OCI-LY1 (cell line): ENCODE results near the gene AKAP13.

Experiments used
- H2AFZ ChIP-seq: fragments of 200-600 bp; sonication (generic), shearing (Covaris generic); 2 replicates; pipeline ENCODE4 v1.6.0; 2014; ENCODE audit warnings: antibody characterized with exemption, mild to moderate bottlenecking, low read length
- H3F3A ChIP-seq: fragments of 200-600 bp; sonication (generic), shearing (Covaris generic); 2 replicates; pipeline ENCODE4 v1.6.0; 2014; ENCODE audit warnings: mild to moderate bottlenecking, antibody characterized with exemption, low read length, moderate library complexity; ENCODE audit not compliant: insufficient read depth
- H3K27ac ChIP-seq: fragments of 200-600 bp; sonication (generic); 2 replicates; pipeline ENCODE4 v1.5.1; 2014; ENCODE audit warnings: low read length, mixed run types, mild to moderate bottlenecking, low read depth; ENCODE audit not compliant: poor library complexity, severe bottlenecking
- H3K27me3 ChIP-seq: fragments of 200-600 bp; sonication (generic); 2 replicates; pipeline ENCODE4 v1.6.0; 2014; ENCODE audit warnings: antibody characterized with exemption, mild to moderate bottlenecking, low read length, moderate library complexity; ENCODE audit not compliant: insufficient read depth
- H3K36me3 ChIP-seq: fragments of 200-600 bp; sonication (generic); 2 replicates; pipeline ENCODE4 v1.6.1; 2014; ENCODE audit warnings: mild to moderate bottlenecking, antibody characterized with exemption, low read length, moderate library complexity, mixed read lengths; ENCODE audit not compliant: insufficient read depth
- H3K4me1 ChIP-seq: fragments of 200-600 bp; sonication (generic); 2 replicates; pipeline ENCODE4 v1.5.1; 2014; ENCODE audit warnings: mild to moderate bottlenecking, low read length, moderate library complexity; ENCODE audit not compliant: insufficient read depth, severe bottlenecking
- H3K4me2 ChIP-seq: fragments of 200-600 bp; sonication (generic), shearing (Covaris generic); 2 replicates; pipeline ENCODE4 v1.6.1; 2014; ENCODE audit warnings: low read length
- H3K4me3 ChIP-seq: fragments of 200-600 bp; sonication (generic); 2 replicates; pipeline ENCODE4 v1.5.1; 2014; ENCODE audit warnings: low read length, low read depth, mild to moderate bottlenecking, mixed read lengths; ENCODE audit not compliant: poor library complexity, severe bottlenecking
- H3K79me2 ChIP-seq: fragments of 200-600 bp; shearing (Covaris generic); 2 replicates; pipeline ENCODE4 v1.6.1; 2016; ENCODE audit warnings: mixed run types, low read length, mixed read lengths; ENCODE audit not compliant: insufficient read depth
- H3K9ac ChIP-seq: fragments of 200-600 bp; sonication (generic), shearing (Covaris generic); 2 replicates; pipeline ENCODE4 v1.6.1; 2014; ENCODE audit warnings: mild to moderate bottlenecking, low read length, mixed read lengths
- H3K9me2 ChIP-seq: fragments of 200-600 bp; sonication (generic), shearing (Covaris generic); 2 replicates; pipeline ENCODE4 v1.6.1; 2014; ENCODE audit warnings: low read depth, mild to moderate bottlenecking, low read length, mixed read lengths
- H3K9me3 ChIP-seq: fragments of 200-600 bp; shearing (Covaris generic); 2 replicates; pipeline ENCODE4 v1.6.1; 2014; ENCODE audit warnings: low read length, mixed read lengths
- H4K20me1 ChIP-seq: fragments of 200-600 bp; sonication (generic), shearing (Covaris generic); 2 replicates; pipeline ENCODE4 v1.6.0; 2016; ENCODE audit warnings: mild to moderate bottlenecking, low read length; ENCODE audit not compliant: insufficient read depth
- CTCF ChIP-seq: fragments of 200-600 bp; sonication (generic), shearing (Covaris generic); IDR thresholded peaks from 2 replicates; pipeline ENCODE4 v1.5.1; 2017; ENCODE audit warnings: mild to moderate bottlenecking, antibody characterized with exemption, low read length, moderate library complexity, mixed read lengths
- EZH2 ChIP-seq: fragments of 200-600 bp; sonication (generic), shearing (Covaris generic); IDR thresholded peaks from 2 replicates; pipeline ENCODE4 v1.8.0; 2017; ENCODE audit warnings: borderline replicate concordance, mixed run types, mild to moderate bottlenecking, antibody characterized with exemption, low read length, moderate library complexity, mixed read lengths

Gene AKAP13

GRCh38 chr15:85496151-85496550, 115.7 kb downstream of the AKAP13 start:
- no peaks in the 10 kb centered on the region for H3K27me3 ChIP-seq
- H2AFZ ChIP-seq: no peak overlapping the region
- no peak overlapping the region; the same call in 1 of the 2 replicates for H3K9ac ChIP-seq
- H3K27ac ChIP-seq: peak overlapping the region; percentile 59
- no peaks in the 10 kb centered on the region for H3K9me3 ChIP-seq
- no peaks in the 10 kb centered on the region for H4K20me1 ChIP-seq
- H3F3A ChIP-seq: no peaks in the 10 kb centered on the region
- peaks cover 90% of the 10 kb centered on the region for H3K4me1 ChIP-seq
- TF ChIP-seq EZH2 (no peak), CTCF (no peak)
- H3K9me2 ChIP-seq: no peaks in the 10 kb centered on the region
- no peaks in the 10 kb centered on the region for H3K36me3 ChIP-seq
- no peak overlapping the region for H3K4me3 ChIP-seq
- H3K4me2 ChIP-seq: peak overlapping the region; percentile 34; the same call in 1 of the 2 replicates
- H3K79me2 ChIP-seq: 0 out of 2 replicates have a peak, but pooled peaks cover 6% of the 10 kb centered on the region

DNA sequence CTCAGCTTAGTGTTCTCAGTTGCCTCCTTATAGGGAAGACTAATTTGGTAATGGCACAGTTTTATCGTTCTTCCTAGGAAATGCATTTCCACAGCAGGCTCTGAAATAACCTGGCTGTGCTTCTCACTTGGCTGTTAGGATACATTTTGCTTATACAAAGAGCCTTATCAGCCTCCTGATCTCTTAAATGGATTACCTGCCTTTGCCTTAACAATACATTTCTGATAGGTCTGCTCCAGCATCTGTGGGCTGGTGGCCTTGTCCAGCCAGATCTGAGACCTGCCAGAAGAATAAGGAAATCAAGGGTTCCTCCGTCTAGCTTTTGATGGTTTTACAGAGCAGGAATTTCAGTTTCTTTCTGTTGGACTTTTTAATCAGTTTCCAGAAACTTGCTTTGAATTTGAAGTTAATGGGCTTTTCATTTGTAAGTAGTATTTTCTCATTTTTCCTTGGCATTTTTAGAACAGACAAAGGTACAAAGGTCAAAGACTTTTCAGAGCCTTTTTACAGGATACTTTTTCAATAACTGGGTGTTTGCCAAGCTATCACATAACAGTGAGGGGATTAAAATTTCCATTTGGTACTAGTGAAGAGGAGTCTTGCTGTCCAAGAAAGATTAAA, 116.3 kb downstream of the AKAP13 start:
- Histone ChIP-seq H3K9ac (no peak overlapping the region), H3K9me3 (no peaks in the 10 kb centered on the region), H4K20me1 (no peaks in the 10 kb centered on the region), H3K79me2 (0 out of 2 replicates have a peak, but pooled peaks cover 6% of the 10 kb centered on the region), H3F3A (no peaks in the 10 kb centered on the region), H3K4me1 (peaks cover 93% of the 10 kb centered on the region), H3K27me3 (no peaks in the 10 kb centered on the region), H2AFZ (no peak overlapping the region), H3K4me2 (peak overlapping the region; percentile 34; the same call in 1 of the 2 replicates), H3K4me3 (no peak overlapping the region), H3K9me2 (no peaks in the 10 kb centered on the region), H3K36me3 (no peaks in the 10 kb centered on the region), H3K27ac (no peak overlapping the region)
- no peak for TF ChIP-seq EZH2
- no peak for TF ChIP-seq CTCF

- Histone ChIP-seq H2AFZ (no peak overlapping the region), H3K36me3 (no peaks in the 10 kb centered on the region), H3F3A (no peaks in the 10 kb centered on the region), H3K9me2 (no peaks in the 10 kb centered on the region), H4K20me1 (no peaks in the 10 kb centered on the region), H3K79me2 (0 out of 2 replicates have a peak, but pooled peaks cover 6% of the 10 kb centered on the region), H3K27me3 (no peaks in the 10 kb centered on the region), H3K27ac (no peak overlapping the region), H3K9me3 (no peaks in the 10 kb centered on the region), H3K4me2 (no peak overlapping the region; the same call in 1 of the 2 replicates), H3K4me3 (no peak overlapping the region), H3K4me1 (peaks cover 89% of the 10 kb centered on the region), H3K9ac (no peak overlapping the region)
- no peak for TF ChIP-seq EZH2
- TF ChIP-seq CTCF: no peak
Measured at GRCh38 chr15:85497172-85497569, 116.8 kb downstream of the AKAP13 start.
